NCI-H345 treated with DMSO at 0.1 percent for 48 hours (cell line): ENCODE data around the gene AFAP1L2.

Experiments
- DNase-seq: peaks from one replicate; lab custom pipeline; 2025; ENCODE audit not compliant: unreplicated experiment; lab: John Stamatoyannopoulos, UW

The AFAP1L2 gene

DNA sequence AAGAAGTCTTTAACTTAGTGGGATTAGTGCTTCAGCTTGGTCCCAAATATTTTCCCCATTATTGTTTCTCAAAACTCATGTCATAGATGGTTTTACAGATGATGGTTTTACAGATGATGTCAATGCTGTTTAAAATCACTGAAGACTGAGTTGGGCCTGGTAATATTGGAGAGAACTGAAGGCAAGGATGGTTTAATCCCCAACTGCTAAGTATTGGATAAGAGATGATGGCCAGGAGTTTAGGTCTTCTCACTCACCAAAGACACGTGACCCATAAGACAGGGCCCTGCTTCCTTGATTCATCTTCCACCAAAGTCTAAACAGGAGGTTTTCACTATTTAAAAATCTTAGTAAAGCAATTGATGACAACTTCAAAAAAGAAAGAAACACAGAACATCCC lies 108.9 kb downstream of the AFAP1L2 start:
- DNase-seq: no peak

- no peak for DNase-seq
Observed at GRCh38 chr10:114294549-114294948, 109.8 kb downstream of the AFAP1L2 start.

DNA sequence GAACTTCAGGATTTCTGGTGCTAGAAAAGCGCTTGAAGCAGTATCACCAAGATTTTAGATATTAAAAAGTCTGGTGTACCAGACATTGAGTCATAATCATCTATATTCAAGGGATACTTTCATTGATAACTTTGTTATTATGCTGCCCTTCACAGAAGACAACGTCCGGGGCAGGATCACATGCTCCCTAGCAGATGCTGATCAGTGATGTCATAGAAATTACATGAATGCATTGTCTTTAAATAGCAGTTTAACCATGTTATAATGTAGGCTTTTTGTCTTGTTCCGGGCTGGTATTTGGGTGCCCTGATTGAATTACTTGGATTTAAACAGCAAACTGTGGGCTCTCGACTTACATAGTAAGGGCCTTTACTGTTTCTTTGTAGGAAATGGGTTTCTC lies 111.2 kb downstream of the AFAP1L2 start:
- no peak for DNase-seq

GRCh38 chr10:114291516-114291915 lies 112.8 kb downstream of the AFAP1L2 start:
- DNase-seq: no peak

DNA sequence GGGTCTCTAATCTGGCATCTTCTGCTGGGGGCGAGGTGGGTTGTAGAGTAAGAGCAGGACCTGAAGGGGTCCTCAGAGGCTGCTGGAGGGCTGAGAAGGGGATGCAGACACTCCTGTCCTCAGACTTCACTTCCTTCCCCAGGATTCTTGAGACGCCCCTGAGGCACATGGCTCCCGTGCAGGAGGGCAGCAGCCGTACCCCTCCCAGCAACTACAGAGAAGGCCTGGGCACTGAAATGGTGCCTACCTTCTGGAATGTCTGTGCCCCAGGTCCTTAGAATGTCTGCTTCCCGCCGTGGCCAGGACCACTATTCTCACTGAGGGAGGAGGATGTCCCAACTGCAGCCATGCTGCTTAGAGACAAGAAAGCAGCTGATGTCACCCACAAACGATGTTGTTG lies 113.2 kb downstream of the AFAP1L2 start:
- no peak for DNase-seq

DNA sequence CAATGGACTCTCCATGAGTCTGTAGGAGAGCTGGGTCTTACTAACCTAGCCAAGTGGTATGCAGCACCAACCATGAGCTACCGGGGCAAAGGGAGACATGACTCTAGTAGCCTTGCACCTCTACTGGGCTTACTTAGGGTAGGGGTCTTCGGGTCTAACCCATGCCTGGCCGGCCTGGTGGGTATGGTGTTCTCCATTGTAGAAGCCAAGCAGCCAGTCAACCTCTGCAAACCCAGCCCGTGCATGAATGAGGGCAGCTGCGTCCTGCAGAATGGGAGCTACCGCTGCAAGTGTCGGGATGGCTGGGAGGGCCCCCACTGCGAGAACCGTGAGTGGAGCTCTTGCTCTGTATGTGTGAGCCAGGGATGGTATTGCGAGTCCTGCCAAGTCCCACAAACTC lies 114.3 kb downstream of the AFAP1L2 start:
- DNase-seq: no peak

DNA sequence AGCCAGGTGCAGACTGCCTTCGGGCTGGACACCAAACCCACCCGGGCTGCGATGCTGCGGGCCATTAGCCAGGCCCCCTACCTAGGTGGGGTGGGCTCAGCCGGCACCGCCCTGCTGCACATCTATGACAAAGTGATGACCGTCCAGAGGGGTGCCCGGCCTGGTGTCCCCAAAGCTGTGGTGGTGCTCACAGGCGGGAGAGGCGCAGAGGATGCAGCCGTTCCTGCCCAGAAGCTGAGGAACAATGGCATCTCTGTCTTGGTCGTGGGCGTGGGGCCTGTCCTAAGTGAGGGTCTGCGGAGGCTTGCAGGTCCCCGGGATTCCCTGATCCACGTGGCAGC lies 115.2 kb downstream of the AFAP1L2 start:
- no peak for DNase-seq

GRCh38 chr10:114288424-114289095 lies 115.7 kb downstream of the AFAP1L2 start:
- no peak for DNase-seq

DNA sequence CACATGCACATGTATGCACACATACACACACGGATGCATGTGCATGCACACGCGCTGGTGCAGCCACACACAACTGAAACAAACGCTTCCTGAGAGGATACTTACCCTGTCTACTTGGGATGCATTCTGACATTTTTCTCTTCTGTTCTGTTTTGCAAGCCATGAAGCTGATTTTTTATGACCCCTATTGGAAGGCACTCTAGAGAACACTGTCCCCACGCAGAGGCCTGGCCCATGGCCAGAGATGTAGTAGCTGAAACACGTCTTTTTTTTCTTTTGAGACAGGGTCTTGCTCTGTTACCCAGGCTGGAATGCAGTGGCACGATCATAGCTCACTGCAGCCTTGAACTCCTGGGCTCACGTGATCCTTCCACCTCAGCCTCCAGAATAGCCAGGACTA lies 117.4 kb downstream of the AFAP1L2 start:
- no peak for DNase-seq

DNA sequence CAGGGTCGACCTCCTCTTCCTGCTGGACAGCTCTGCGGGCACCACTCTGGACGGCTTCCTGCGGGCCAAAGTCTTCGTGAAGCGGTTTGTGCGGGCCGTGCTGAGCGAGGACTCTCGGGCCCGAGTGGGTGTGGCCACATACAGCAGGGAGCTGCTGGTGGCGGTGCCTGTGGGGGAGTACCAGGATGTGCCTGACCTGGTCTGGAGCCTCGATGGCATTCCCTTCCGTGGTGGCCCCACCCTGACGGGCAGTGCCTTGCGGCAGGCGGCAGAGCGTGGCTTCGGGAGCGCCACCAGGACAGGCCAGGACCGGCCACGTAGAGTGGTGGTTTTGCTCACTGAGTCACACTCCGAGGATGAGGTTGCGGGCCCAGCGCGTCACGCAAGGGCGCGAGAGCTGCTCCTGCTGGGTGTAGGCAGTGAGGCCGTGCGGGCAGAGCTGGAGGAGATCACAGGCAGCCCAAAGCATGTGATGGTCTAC lies 118.3 kb downstream of the AFAP1L2 start:
- no peak for DNase-seq

DNA sequence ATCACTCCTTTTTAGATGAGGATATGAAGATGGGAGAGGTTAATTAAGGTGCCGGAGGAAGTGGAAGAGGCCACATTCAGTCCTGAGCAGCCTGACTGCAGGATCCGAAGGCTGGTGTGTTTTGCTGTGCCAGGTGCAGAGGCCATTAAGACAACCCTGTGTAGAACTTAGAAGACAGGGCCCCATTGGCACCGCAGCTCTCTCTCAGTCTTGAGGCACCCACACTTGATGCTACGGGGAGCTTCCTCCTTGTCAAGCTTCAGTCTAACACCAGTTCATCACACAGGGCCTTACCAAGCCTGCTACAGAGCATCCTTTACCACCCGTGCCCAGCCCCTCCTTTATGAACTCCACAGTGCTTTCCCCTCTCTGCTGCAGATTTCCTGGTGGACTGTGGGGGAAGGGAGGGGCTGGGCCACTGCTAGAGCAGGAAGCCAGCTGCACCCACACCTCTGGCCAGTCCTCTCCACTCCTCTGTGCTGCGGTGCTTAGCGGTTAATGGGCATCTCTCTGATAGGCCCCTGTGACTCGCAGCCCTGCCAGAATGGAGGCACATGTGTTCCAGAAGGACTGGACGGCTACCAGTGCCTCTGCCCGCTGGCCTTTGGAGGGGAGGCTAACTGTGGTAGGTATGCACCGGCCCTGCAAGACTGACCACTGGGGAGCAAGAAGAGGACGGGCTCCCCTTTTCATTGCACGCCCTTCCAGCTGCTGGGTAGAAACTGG lies 119.8 kb downstream of the AFAP1L2 start:
- no peak for DNase-seq

- no peak for DNase-seq
Observed at GRCh38 chr10:114283535-114284234, 120.6 kb downstream of the AFAP1L2 start.

DNA sequence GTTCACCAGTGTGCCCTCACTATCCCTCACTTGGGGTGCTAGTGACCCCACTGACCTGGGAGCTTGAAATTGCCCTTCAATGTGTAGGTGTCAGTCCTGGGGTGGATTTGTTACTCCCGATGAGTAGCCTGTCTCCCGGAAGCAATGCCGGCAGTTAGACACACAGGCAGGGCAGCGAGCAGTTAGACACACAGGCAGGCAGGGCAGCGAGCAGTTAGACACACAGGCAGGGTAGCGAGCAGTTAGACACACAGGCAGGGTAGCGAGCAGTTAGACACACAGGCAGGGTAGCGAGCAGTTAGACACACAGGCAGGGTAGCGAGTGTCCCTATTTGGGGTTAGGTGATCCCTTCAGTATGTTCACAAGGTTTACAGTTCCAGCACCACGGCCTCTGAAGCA lies 121.2 kb downstream of the AFAP1L2 start:
- no peak for DNase-seq

GRCh38 chr10:114282526-114282925 lies 121.8 kb downstream of the AFAP1L2 start:
- no peak for DNase-seq

- DNase-seq: no peak
Observed at GRCh38 chr10:114281461-114281860, 122.8 kb downstream of the AFAP1L2 start.

DNA sequence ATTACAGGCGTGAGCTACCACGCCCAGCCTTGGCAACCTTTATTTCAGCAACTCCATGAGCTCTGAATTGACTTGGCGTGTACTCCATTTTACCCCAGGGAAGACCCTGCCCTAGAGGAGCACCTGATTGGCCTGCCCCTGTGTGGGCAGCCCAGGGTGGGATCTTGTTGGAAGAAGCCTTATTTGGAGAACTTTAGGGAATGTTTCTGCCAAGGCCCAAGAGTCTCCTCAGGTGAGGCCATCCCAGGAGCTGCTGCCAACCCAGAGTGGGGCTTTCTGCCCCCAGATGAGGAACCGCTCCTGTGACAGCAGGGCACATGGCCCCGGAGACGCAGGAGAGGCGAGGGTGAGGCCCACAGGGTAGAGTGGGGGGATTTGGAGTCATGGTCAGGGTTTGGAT lies 123.3 kb downstream of the AFAP1L2 start:
- DNase-seq: no peak

DNA sequence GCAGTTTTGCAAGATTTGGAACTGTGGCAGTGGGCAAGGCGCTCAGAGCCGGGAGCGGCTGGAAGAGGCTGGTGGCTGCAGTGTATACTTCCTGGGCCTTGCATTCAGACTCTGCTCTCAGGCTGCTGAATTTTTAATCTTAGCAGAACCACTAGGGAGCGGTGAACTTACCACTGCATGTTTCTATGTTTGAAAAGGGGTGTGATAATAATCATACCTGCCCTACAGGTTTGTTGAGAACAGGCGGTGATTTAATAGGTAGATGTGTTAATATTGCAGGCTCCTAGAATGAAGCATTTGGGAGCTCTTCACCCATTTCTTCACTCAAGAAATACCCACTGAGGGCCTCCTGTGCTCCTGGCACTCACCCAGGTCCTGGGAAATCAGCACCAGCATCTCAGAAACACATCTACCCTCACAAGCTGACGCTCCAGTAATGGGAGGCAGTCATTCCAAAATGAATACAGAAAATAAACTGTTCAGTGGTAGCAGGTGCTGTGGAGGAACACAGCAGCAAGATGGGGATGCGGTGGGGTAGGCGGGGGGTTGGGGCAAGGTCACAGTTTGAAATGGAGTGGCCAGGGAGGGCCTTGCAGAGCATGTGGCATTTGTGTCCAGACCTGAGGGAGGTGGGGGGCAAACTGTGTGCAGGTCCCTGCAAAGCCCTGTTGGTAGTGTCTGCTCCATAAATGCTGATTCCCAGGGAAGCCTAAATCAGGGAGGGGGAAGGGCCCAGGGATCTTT lies 124.2 kb downstream of the AFAP1L2 start:
- DNase-seq: no peak

DNA sequence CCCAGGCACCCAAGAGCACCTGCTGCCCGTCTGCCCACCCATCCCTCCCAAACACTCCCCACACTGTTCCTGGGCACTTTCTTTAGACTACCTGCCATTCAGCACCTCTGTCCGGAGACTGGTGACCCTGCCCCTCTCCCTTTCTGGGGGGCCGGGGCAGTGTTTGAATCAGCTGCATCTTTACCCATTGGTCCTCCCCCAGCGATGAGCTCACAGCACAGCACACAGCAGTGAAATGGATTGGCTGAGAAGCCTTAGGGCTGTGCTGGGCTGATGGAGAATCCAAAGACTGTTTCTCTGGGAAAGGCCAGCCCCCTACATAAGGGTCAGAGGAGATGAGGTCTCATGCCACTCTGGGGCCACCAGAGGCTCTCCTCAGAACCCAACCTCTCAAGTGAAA lies 125.0 kb downstream of the AFAP1L2 start:
- DNase-seq: no peak

- no peak for DNase-seq
Observed at GRCh38 chr10:114278884-114279191, 125.5 kb downstream of the AFAP1L2 start.

DNA sequence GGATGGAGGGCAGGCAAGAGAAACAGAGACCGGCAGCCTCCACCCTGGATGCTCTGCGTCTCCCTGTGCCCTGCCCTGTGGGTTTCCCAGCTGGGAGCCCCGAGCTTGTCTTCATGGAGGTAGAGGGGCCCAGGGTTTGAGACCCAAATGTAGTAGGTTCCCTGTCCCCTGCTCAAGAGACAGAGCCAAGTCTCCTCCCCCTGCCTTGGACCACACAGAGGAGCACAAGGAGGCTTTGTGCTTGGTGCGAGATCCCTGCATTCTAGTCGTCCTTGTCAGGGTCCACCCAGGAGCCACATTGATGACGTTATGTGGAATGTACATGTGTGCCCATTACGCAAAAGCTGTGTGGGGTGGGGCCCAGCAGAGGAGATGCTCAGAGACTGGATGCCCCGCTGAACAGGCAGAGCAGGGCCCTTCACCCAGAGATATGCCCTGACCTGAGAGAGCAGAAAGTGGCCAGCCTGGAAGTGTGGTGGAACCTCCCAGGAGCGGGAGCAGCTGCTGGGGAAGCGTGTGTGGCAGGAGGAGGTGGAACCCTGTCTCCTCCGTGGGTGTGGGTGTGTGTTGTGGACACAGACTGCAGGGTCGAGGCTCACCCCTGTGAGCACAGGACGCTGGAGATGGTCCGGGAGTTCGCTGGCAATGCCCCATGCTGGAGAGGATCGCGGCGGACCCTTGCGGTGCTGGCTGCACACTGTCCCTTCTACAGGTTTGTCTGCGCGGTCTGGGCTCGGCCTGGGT lies 126.0 kb downstream of the AFAP1L2 start:
- no peak for DNase-seq

GRCh38 chr10:114276671-114277070 lies 127.6 kb downstream of the AFAP1L2 start:
- no peak for DNase-seq
